B cell (primary cell): ENCODE results near the gene WDR26. TPM values are rescaled to one million over a fixed set of nuclear protein-coding genes. Genes with fewer than 3 reads are reported as not detected.
A peak's percentile ranks its signal among the peaks of the same experiment; 100 is the strongest.

ENCODE experiments used
- ATAC-seq: fragments of 200-7000 bp; cut with Tn5 transposase; one replicate; pipeline ENCODE4 v1.10.0; 2021; ENCODE audit warnings: low read depth, mild to moderate bottlenecking, moderate number of reproducible peaks, moderate library complexity
- CTCF ChIA-PET: fragments of 350-600 bp; sonication (Branson Sonifier 250); formaldehyde crosslinking; loops from one replicate; lab custom pipeline; 2021; ENCODE audit warnings: antibody characterized with exemption, inconsistent platforms; lab: Charles Lee
- POLR2A ChIA-PET: fragments of 350-600 bp; sonication (Branson Sonifier 250); formaldehyde crosslinking; loops from one replicate; lab custom pipeline; 2021; ENCODE audit warnings: antibody characterized with exemption; lab: Charles Lee
- DNase-seq: peaks from one replicate; pipeline ENCODE4 v3.0.0; 2013
- H2AFZ ChIP-seq: 2 replicates; pipeline ENCODE4 v1.6.1; 2012; ENCODE audit warnings: mild to moderate bottlenecking, low read depth, low read length; ENCODE audit not compliant: insufficient read depth, poor library complexity, severe bottlenecking
- H3K27ac ChIP-seq, 2 donors: 1 replicate in 1 of 2; 2 replicates in 1 of 2; pipeline ENCODE4 v1.5.1; 2012 to 2013; ENCODE audit warnings: low read length in 2 of 2, mild to moderate bottlenecking in 2 of 2, moderate library complexity in 1 of 2
- H3K27me3 ChIP-seq, 4 experiments: fragments of 200-600 bp in 1 of 4; sonication (generic) in 1 of 4; replicated peaks in 1 of 4; 1 replicate in 2 of 4; 2 replicates in 2 of 4; pipeline versions ENCODE4 v1.6.1 to v1.7.0; 2013 to 2016; ENCODE audit warnings: low read length in 3 of 4, mild to moderate bottlenecking in 2 of 4, mixed read lengths in 1 of 4, moderate library complexity in 1 of 4; ENCODE audit not compliant: insufficient read depth in 4 of 4, control insufficient read depth in 3 of 4; ENCODE audit errors: control extremely low read depth in 1 of 4
- H3K36me3 ChIP-seq, 2 experiments: replicated peaks in 1 of 2; 1 replicate in 1 of 2; 2 replicates in 1 of 2; pipeline versions ENCODE4 v1.6.1 to v1.7.1; 2013; ENCODE audit warnings: low read length in 1 of 2; ENCODE audit not compliant: insufficient read depth in 2 of 2, control insufficient read depth in 1 of 2; ENCODE audit errors: control extremely low read depth in 1 of 2, extremely low read depth in 1 of 2
- H3K4me1 ChIP-seq, 2 donors: fragments of 200-600 bp in 1 of 2; sonication (generic) in 1 of 2; 1 replicate in 1 of 2; 2 replicates in 1 of 2; pipeline versions ENCODE4 v1.5.1 to v1.6.1; 2013 to 2017; ENCODE audit warnings: low read length in 2 of 2; ENCODE audit not compliant: control insufficient read depth in 2 of 2, insufficient read depth in 2 of 2
- H3K4me2 ChIP-seq: replicated peaks from 2 replicates; pipeline ENCODE3; 2012; ENCODE audit warnings: mild to moderate bottlenecking, low read depth, low read length; ENCODE audit not compliant: poor library complexity, severe bottlenecking
- H3K4me3 ChIP-seq, 5 experiments: fragments of 200-600 bp in 1 of 5; sonication (generic) in 1 of 5; 1 replicate in 3 of 5; 2 replicates in 2 of 5; pipeline versions ENCODE4 v1.5.1 to v1.7.0; 2011 to 2016; ENCODE audit warnings: low read length in 4 of 5, mild to moderate bottlenecking in 4 of 5, low read depth in 2 of 5, control low read depth in 1 of 5, moderate library complexity in 1 of 5; ENCODE audit not compliant: insufficient read depth in 1 of 5; ENCODE audit errors: control extremely low read depth in 1 of 5, extremely low read depth in 1 of 5
- H3K79me2 ChIP-seq: fragments of 200-600 bp; sonication (generic); one replicate; pipeline ENCODE4 v1.6.0; 2016; ENCODE audit warnings: low read length; ENCODE audit not compliant: control insufficient read depth, insufficient read depth
- H3K9ac ChIP-seq: fragments of 200-600 bp; sonication (generic); 2 replicates; pipeline ENCODE4 v1.6.1; 2017; ENCODE audit warnings: mild to moderate bottlenecking, low read length, moderate library complexity
- H3K9me3 ChIP-seq, 3 donors: one replicate each; pipeline versions ENCODE4 v1.6.1 to v1.7.1; 2013; ENCODE audit warnings: low read length in 2 of 3; ENCODE audit not compliant: control insufficient read depth in 2 of 3, insufficient read depth in 1 of 3; ENCODE audit errors: control extremely low read depth in 1 of 3
- H4K20me1 ChIP-seq: 2 replicates; pipeline ENCODE4 v1.6.0; 2012; ENCODE audit warnings: mild to moderate bottlenecking, low read length; ENCODE audit not compliant: insufficient read depth, control insufficient read depth, poor library complexity, severe bottlenecking
- H3K27ac Mint-ChIP-seq: one replicate; pipeline ENCODE4 v1.8.0; 2021; ENCODE audit warnings: mixed read lengths
- H3K27me3 Mint-ChIP-seq: one replicate; pipeline ENCODE4 v1.8.0; 2021; ENCODE audit warnings: mixed read lengths
- H3K4me1 Mint-ChIP-seq: one replicate; pipeline ENCODE4 v1.8.0; 2021; ENCODE audit warnings: mixed read lengths
- H3K4me3 Mint-ChIP-seq: one replicate; pipeline ENCODE4 v1.8.0; 2021; ENCODE audit warnings: mixed read lengths
- H3K9me3 Mint-ChIP-seq: one replicate; pipeline ENCODE4 v1.8.0; 2022; ENCODE audit warnings: mixed read lengths; ENCODE audit not compliant: insufficient read depth
- CTCF ChIP-seq: fragments of 200-600 bp; IDR thresholded peaks from one replicate; pipeline ENCODE4 v1.8.0; 2022; ENCODE audit warnings: antibody characterized with exemption, mild to moderate bottlenecking
- EZH2 ChIP-seq: IDR thresholded peaks from 2 replicates; pipeline ENCODE4 v1.6.1; 2012; ENCODE audit warnings: borderline replicate concordance, low read depth, mild to moderate bottlenecking, moderate library complexity, low read length; ENCODE audit not compliant: insufficient read depth, poor library complexity, severe bottlenecking
- WGBS: methylation state at CpG from one replicate; pipeline ENCODE4 v1.1.5; 2013; ENCODE audit warnings: missing lambda C conversion rate; ENCODE audit not compliant: insufficient coverage; 5-methylcytosine and 5-hydroxymethylcytosine counted together
- intact Hi-C: fragments of 100-400 bp; cut with micrococcal nuclease; formaldehyde crosslinking; loops from one replicate; pipeline ENCODE4 v1.10.0; 2022
- polyA plus RNA-seq: library from polyadenylated mRNA; depleted of rRNA; stranded (reverse); fragments of >200 nt; gene quantifications from 2 replicates; pipeline ENCODE4 v1.2.3, GENCODE V29; 2012
- total RNA-seq, 2 donors: library from RNA; stranded (reverse); fragments of 120-200 nt in 1 of 2; gene quantifications; 1 replicate in 1 of 2; 2 replicates in 1 of 2; pipeline versions ENCODE4 v1.2.3 to v1.2.4, GENCODE V29; 2013 to 2022

The WDR26 gene
- total and polyA plus RNA-seq, 2 donors (not counting 1 experiment from before 2014, with no cell fraction given), result 35.7 to 108 TPM

DNA sequence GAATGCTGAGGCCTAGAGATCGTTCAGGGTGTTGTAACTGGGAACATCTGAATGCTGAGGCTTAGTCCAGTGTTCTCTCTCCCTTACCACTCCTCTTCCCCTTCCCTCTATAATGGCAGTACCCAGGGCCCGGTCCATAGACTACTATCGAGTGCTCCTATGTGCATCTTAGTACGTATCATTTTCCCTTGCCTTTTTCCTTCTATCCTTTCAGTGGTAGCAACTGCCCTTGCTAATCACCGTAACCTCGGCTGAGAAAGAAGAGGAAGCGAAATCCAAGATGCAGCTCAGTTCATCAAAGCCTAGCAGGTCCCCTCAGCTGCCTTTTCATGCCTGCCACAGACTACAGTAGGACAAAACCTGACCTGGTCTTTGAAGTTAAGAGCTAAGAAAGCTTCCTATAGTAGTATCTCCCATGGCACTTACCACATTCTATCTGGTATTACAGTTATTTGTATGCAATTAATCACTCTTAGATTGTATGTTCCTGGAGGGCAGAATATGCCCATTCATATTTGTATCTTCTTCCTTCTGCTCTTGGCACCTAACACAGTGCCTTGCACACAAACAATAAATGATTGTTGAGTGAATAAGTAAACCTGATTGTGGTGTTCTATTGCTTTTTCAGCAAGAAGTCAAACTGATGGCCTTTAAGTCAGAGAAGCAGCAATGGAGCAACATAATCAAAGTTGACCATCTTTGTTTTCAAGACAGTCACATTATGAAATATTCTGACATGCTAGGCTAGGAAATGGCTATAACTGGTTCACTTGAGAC is 55.6 kb downstream of the WDR26 start:
- Histone ChIP-seq H3K36me3 (peaks cover 0 to 33% of the 10 kb centered on the region in 2 experiments), H3K9ac (no peak overlapping the region), H3K9me3 (no peaks in the 10 kb centered on the region), H3K4me2 (peak overlapping the region; percentile 53), H3K79me2 (no peaks in the 10 kb centered on the region), H3K27ac (no peak overlapping the region), H3K4me1 (peaks cover 18% of the 10 kb centered on the region in 2 donors), H4K20me1 (no peaks in the 10 kb centered on the region), H3K4me3 (no peak overlapping the region), H2AFZ (no peak overlapping the region), H3K27me3 (no peaks in the 10 kb centered on the region)
- H3K27me3 Mint-ChIP-seq, result no peaks in the 10 kb centered on the region
- 36% methylated on average over 4 of the region's 7 CpGs for WGBS
- H3K27ac Mint-ChIP-seq, result peak overlapping the region; percentile 64
- H3K9me3 Mint-ChIP-seq, result no peaks in the 10 kb centered on the region
- intact Hi-C loops, result no loop called here
- H3K4me3 Mint-ChIP-seq, result no peak overlapping the region
- H3K4me1 Mint-ChIP-seq, result peaks cover 21% of the 10 kb centered on the region
- ATAC-seq (no peak), DNase-seq (peak; percentile 24)
- POLR2A ChIA-PET, result no interaction called here
- CTCF ChIA-PET, result no interaction called here
- no peak for TF ChIP-seq CTCF
- no peak for TF ChIP-seq EZH2

GRCh38 chr1:224377676-224378006 is 57.0 kb downstream of the WDR26 start:
- no peaks in the 10 kb centered on the region for H3K27me3 Mint-ChIP-seq
- Histone ChIP-seq H3K4me2 (no peak overlapping the region), H4K20me1 (no peaks in the 10 kb centered on the region), H3K9ac (no peak overlapping the region), H2AFZ (no peak overlapping the region), H3K36me3 (peaks cover 0 to 42% of the 10 kb centered on the region in 2 experiments), H3K79me2 (no peaks in the 10 kb centered on the region), H3K4me3 (no peak overlapping the region), H3K27ac (no peak overlapping the region), H3K27me3 (no peaks in the 10 kb centered on the region), H3K9me3 (no peaks in the 10 kb centered on the region), H3K4me1 (peaks cover 18% of the 10 kb centered on the region in 2 donors)
- POLR2A ChIA-PET, result no interaction called here
- intact Hi-C loops, result no loop called here
- DNase-seq (no peak), ATAC-seq (no peak)
- H3K9me3 Mint-ChIP-seq, result no peaks in the 10 kb centered on the region
- peaks cover 21% of the 10 kb centered on the region for H3K4me1 Mint-ChIP-seq
- TF ChIP-seq CTCF, result no peak
- no peak for TF ChIP-seq EZH2
- no peak overlapping the region for H3K4me3 Mint-ChIP-seq
- CTCF ChIA-PET, result no interaction called here
- no peak overlapping the region for H3K27ac Mint-ChIP-seq
- WGBS, result 85% methylated on average over 2 of the region's 2 CpGs
